ENCODE data around the gene ULK1. TPM values are rescaled to one million over a fixed set of nuclear protein-coding genes. Genes with fewer than 3 reads are reported as not detected.

Gene ULK1
- total and polyA plus RNA-seq, 2 of the 13 experiments (the other 11 are each of a cell fraction or from before 2014, with no cell fraction given) = 2.8 to 10.1 TPM

GRCh38 chr12:131971226-131971625 lies 76.8 kb downstream of the ULK1 start (continued):
- TF ChIP-seq ZNF512 (CRISPR knock-in tag; IDR thresholded peaks at IDR 0.05) = no peak

Small RNAs within 50 kb of the gene (small RNA-seq; reads per million reads assigned to genes)
- 0 reads per million in 3 experiments for gene AC131009.3 (ENCODE audit: insufficient read depth in 2 of 3, insufficient read length in 3 of 3, low read depth in 2 of 3, low replicate concordance in 1 of 3)

Other genes with a start within 250 kb of the ULK1 start
- gene SFSWAP, start 183.5 kb upstream of the ULK1 start, total RNA-seq (2016; rRNA removed; fragmentation: Illumina TruSeq; extraction: Trizol) = 17.5 and 27.7 TPM in 2 replicates
- 17.1 and 20.2 TPM in 2 replicates for gene SFSWAP, start 183.5 kb upstream of the ULK1 start, polyA plus RNA-seq (2011; rRNA removed)
- gene MMP17, start 66.2 kb upstream of the ULK1 start, total RNA-seq (2016; rRNA removed; fragmentation: Illumina TruSeq; extraction: Trizol) = 0.38 and 0.80 TPM in 2 replicates
- 0.55 and 2.0 TPM in 2 replicates for gene MMP17, start 66.2 kb upstream of the ULK1 start, polyA plus RNA-seq (2011; rRNA removed)
- 23.5 and 24.7 TPM in 2 replicates for gene PUS1, start 34.7 kb downstream of the ULK1 start, total RNA-seq (2016; rRNA removed; fragmentation: Illumina TruSeq; extraction: Trizol)
- 19.2 and 28.3 TPM in 2 replicates for gene PUS1, start 34.7 kb downstream of the ULK1 start, polyA plus RNA-seq (2011; rRNA removed)
- 5.0 and 8.4 TPM in 2 replicates for gene EP400, start 55.3 kb downstream of the ULK1 start, total RNA-seq (2016; rRNA removed; fragmentation: Illumina TruSeq; extraction: Trizol)
- gene EP400, start 55.3 kb downstream of the ULK1 start, polyA plus RNA-seq (2011; rRNA removed) = 4.2 and 4.9 TPM in 2 replicates
- gene DDX51, start 249.7 kb downstream of the ULK1 start, total RNA-seq (2016; rRNA removed; fragmentation: Illumina TruSeq; extraction: Trizol) = 3.5 and 10.1 TPM in 2 replicates
- 10.1 and 11.6 TPM in 2 replicates for gene DDX51, start 249.7 kb downstream of the ULK1 start, polyA plus RNA-seq (2011; rRNA removed)
- gene NOC4L, start 249.8 kb downstream of the ULK1 start, total RNA-seq (2016; rRNA removed; fragmentation: Illumina TruSeq; extraction: Trizol) = 12.1 and 14.6 TPM in 2 replicates
- gene NOC4L, start 249.8 kb downstream of the ULK1 start, polyA plus RNA-seq (2011; rRNA removed) = 4.3 and 4.6 TPM in 2 replicates

Data from HepG2 (cell line).